AG04450 (cell line): ENCODE data around the gene PIGBOS1. TPM values are rescaled to one million over a fixed set of nuclear protein-coding genes. Genes with fewer than 3 reads are reported as not detected.
"Not testable (repeated sequence)": the region's sequence is repeated elsewhere in the genome, so short reads cannot be mapped to it uniquely, and the experiment has no call there.

Source experiments
- CTCF ChIA-PET: fragments of 300-600, 350-600 bp; formaldehyde crosslinking; extraction: SDS; loops from one replicate; lab custom pipeline; 2022; ENCODE audit warnings: antibody characterized with exemption, inconsistent platforms; lab: Charles Lee
- POLR2A ChIA-PET: fragments of 350-600 bp; formaldehyde crosslinking; extraction: SDS; loops from one replicate; lab custom pipeline; 2021; ENCODE audit warnings: antibody characterized with exemption, inconsistent platforms; lab: Yijun Ruan, JAX
- DNase-seq: peaks from one replicate; pipeline ENCODE4 v3.0.0-alpha.2; 2011; ENCODE audit warnings: low read depth, low spot score
- H3K27ac ChIP-seq: one replicate; pipeline ENCODE4 v1.5.1; 2012; ENCODE audit warnings: low read depth, low read length, control low read depth
- H3K27me3 ChIP-seq: one replicate; pipeline ENCODE4 v1.6.0; 2012; ENCODE audit warnings: low read length; ENCODE audit not compliant: control insufficient read depth, insufficient read depth
- H3K4me3 ChIP-seq: 2 replicates; pipeline ENCODE4 v1.5.1; 2011; ENCODE audit warnings: mild to moderate bottlenecking, low read depth, low read length, control low read depth
- H3K9me3 ChIP-seq: 2 replicates; pipeline ENCODE4 v1.5.1; 2012; ENCODE audit warnings: low read length; ENCODE audit not compliant: control insufficient read depth, insufficient read depth
- CTCF ChIP-seq: IDR thresholded peaks from 2 replicates; pipeline ENCODE4 v1.5.1; 2011; ENCODE audit warnings: low read depth, low read length, control low read depth, inconsistent platforms
- polyA plus RNA-seq: library from polyadenylated mRNA; depleted of rRNA; stranded (reverse); fragments of >200 nt; gene quantifications from 2 replicates; pipeline ENCODE4 v1.2.3, GENCODE V29; 2011

PIGBOS1 gene
- polyA plus RNA-seq, 1 experiment, result 19.7 TPM

GRCh38 chr15:55284426-55284825, 34.5 kb downstream of the PIGBOS1 start:
- POLR2A ChIA-PET, result no interaction called here
- no peak for TF ChIP-seq CTCF
- CTCF ChIA-PET, result interaction anchor here (0.6 kb wide), 1 partner anchor 67 kb away, joined by 3 read pairs; no protein-coding TSS in a partner anchor
- Histone ChIP-seq H3K27ac (no peak overlapping the region), H3K27me3 (no peaks in the 10 kb centered on the region), H3K9me3 (no peaks in the 10 kb centered on the region), H3K4me3 (no peak overlapping the region)
- DNase-seq, result no peak

GRCh38 chr15:55283379-55284147, 35.4 kb downstream of the PIGBOS1 start:
- CTCF ChIA-PET, result interaction anchor here (0.6 kb wide), 1 partner anchor 66 kb away, joined by 3 read pairs; no protein-coding TSS in a partner anchor
- POLR2A ChIA-PET, result no interaction called here
- Histone ChIP-seq H3K4me3 (no peak overlapping the region), H3K9me3 (no peaks in the 10 kb centered on the region), H3K27me3 (no peaks in the 10 kb centered on the region), H3K27ac (no peak overlapping the region)
- TF ChIP-seq CTCF, result no peak
- DNase-seq, result no peak

GRCh38 chr15:55282284-55282833, 36.6 kb downstream of the PIGBOS1 start:
- no peak for DNase-seq
- Histone ChIP-seq H3K27me3 (no peaks in the 10 kb centered on the region), H3K4me3 (no peak overlapping the region), H3K9me3 (no peaks in the 10 kb centered on the region), H3K27ac (peak overlapping the region; percentile 58)
- no peak for TF ChIP-seq CTCF
- ChIA-PET POLR2A (interaction anchor here (1.1 kb wide), 2 partner anchors 15 to 61 kb away, joined by 3 to 4 read pairs; no protein-coding TSS in a partner anchor), CTCF (interaction anchor here (0.6 to 1.3 kb wide), 4 partner anchors 9 to 65 kb away, joined by 4 to 12 read pairs (median 6); no protein-coding TSS in a partner anchor)

- Histone ChIP-seq H3K27ac (no peak overlapping the region), H3K9me3 (no peaks in the 10 kb centered on the region), H3K4me3 (no peak overlapping the region), H3K27me3 (no peaks in the 10 kb centered on the region)
- ChIA-PET CTCF (interaction anchor here (0.9 to 1.3 kb wide), 3 partner anchors 9 to 65 kb away, joined by 4 to 12 read pairs (median 4); no protein-coding TSS in a partner anchor), POLR2A (interaction anchor here (1.1 kb wide), 2 partner anchors 15 to 60 kb away, joined by 3 to 4 read pairs; no protein-coding TSS in a partner anchor)
- no peak for TF ChIP-seq CTCF
- no peak for DNase-seq
Observed at GRCh38 chr15:55281517-55282228, 37.2 kb downstream of the PIGBOS1 start.

GRCh38 chr15:55280589-55280988, 38.3 kb downstream of the PIGBOS1 start:
- DNase-seq, H3K4me3 ChIP-seq, H3K27me3 ChIP-seq, H3K9me3 ChIP-seq, H3K27ac ChIP-seq, CTCF ChIA-PET: not testable (repeated sequence)
- POLR2A ChIA-PET, result interaction anchor here (0.9 kb wide), 1 partner anchor 30 kb away, joined by 3 read pairs; no protein-coding TSS in a partner anchor
